K562 treated with DMSO at 1 percent for 24 hours (cell line): ENCODE data around the gene ZBTB3. TPM values are rescaled to one million over a fixed set of nuclear protein-coding genes. Genes with fewer than 3 reads are reported as not detected.

ENCODE experiments used
- total RNA-seq: library from RNA; unstranded; fragments of 300-600 nt; gene quantifications from 2 replicates; pipeline ENCODE4 v1.2.3, GENCODE V29; 2022; ENCODE audit warnings: low read depth; ENCODE audit not compliant: insufficient read depth

The ZBTB3 gene
- total RNA-seq = 3.9 and 4.2 TPM in 2 replicates

DNA sequence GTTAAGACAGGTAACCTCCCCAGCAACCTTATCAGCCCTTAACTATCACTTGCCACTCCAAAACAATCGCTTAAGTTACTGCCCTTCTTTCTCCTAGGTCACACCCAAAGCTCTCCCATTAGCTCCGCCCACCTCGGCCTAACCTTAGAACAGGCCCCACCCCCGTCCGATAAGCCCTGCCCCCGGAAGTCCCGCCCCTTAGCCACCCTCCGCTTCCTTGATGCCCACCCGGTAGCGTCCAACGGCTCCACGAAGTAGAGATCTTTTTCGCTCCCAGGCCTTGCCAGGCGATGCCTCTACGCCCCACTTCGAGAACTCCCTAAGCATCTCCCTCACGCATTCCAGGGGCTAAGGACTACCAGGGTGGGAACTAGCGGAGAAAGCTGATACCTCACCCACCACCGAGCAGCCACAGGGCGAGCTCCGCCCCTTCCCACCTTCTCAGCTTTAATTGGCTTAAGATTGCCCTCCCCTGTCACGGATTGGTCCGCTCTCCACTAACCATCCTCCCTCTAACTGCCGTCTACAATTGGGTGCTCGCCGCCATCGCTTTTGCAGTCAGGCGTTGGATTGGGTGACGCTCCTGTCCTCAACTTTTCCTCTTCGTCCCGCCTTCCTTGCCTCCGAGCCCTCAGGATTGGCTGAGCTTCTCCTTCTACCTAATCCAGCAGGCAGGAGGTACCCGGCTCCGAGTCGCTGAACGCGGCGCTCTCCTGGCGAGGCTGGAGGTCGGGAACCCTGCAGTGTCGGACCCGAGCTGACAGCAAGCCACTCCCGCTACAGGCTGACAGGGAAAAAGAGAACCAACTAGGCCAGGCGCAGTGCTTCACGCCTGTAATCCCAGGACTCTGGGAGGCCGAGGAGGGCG is at the start of gene ZBTB3:
Gene ZBTB3 (minus strand): TSS at position 425 of the 868 bp plus-strand sequence. CDS start 496 bp downstream, outside the sequence.

DNA sequence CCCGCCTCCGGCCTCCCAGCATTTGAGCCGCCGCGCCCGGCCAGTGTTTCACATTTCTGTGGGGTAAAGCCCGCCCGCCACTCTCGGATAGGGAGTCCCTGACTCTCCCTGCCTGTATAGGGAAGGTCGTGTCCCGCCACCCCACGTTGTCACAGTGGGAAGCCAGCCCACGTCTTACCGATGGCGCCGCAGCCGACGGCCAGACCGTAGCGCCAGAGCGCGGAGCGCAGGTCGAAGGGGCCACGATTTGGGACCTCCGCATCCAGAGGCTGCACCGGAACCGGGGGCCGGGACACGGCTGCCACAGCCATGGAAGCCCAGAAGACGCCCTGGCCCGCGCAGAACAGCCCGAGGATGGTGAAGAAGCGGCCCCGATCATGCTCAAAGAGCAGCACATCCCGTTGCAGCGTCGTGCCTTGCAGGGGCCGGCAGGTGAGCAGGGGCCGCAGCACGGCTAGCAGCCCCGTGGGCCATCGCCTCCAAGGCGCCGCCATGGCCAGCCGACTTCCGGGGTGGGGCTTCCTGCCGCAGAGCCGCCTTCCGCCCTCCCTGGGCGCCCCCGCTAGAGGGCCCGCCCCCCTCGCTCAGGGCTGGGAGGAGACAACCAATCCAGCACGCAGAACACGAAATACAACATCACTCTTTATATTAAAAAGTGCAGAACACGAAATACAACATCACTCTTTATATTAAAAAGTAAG is 37.7 kb upstream of the ZBTB3 start, which contains the start of gene TMEM223:
Gene TMEM223 (minus strand): TSS at position 506 of the 701 bp plus-strand sequence. CDS start 12 bp downstream, at position 494.

DNA sequence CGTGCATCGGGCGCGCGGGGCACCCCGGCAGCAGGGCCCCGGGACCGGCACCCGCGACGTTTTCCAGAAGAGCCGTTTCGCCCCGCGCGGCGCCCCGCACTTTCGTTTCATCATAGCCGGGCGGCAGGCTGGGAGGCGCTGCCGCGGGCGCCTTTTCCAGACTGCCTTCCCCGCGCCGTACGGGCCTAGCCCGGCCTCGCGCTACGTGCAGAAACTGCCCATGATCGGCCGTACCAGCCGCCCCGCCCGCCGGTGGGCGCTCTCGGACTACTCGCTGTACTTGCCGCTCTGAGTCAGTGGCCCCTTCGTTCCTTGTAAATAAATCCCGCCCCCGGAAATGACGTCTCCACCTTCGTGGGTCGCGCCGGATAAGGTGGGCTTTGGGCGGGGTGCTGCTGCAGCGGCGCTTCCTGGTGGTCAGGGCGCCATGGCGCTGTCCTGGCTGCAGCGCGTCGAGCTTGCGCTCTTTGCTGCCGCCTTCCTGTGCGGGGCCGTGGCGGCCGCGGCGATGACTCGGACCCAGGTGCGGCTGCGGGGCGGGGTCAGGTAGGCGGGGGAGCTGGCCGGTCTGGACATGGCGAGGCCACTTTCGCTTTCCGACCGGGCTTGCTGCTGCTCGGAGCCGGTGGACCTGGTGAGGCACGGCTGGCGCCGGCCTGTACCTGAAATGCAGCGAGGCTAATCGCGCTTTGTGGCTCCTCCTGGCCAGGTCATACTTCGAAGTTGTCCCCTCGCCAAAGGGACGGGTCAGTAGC is 33.2 kb upstream of the ZBTB3 start, which contains the start of gene TMEM179B:
Gene TMEM179B (plus strand): TSS at position 398 of the 755 bp plus-strand sequence. CDS start 30 bp downstream, at position 428.

DNA sequence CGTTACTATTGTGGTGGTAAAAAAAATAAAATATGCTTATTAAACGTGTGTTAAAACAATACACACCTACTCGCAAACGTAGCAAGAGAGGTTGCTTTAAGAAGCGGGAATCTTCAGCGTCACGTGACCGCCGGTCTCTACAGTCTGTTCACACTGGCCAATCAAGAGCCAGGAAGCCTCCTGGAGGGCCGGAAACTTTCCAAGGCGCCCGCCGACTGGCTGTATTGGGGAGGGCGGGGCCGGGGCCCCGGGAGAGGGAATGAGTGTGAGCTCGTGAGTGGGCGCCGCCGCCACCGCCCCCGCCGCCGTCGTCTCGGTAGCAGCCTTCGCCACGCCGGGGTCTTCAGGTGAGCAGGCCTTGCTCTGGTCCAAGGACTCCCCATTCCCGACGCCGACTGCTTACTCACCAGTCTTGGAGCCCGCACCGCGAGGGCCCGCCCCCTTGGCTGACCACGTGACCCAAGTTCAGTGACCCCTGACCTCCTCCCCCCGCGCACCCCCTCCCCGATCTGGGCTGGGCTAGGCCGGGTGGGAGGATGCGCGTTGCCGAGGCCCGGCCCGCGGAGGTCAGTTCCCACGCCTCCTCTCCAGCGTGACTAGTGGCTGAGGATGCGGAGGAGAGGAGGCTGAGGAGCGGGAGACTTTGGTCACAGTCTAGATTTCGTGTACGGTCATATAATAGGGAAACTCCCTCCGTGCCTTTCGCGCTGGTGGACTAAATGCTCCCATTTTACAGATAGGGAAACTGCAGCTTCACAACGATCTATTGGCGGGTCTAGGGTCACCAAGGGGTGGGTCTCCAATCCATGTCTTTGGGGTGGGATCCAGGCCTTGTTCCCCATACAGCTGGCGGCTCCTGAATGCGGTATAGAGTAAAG is 17.4 kb upstream of the ZBTB3 start, which contains the start of gene TAF6L:
Gene TAF6L (plus strand): TSS at position 253 of the 878 bp plus-strand sequence. CDS start 4,388 bp downstream, outside the sequence.

DNA sequence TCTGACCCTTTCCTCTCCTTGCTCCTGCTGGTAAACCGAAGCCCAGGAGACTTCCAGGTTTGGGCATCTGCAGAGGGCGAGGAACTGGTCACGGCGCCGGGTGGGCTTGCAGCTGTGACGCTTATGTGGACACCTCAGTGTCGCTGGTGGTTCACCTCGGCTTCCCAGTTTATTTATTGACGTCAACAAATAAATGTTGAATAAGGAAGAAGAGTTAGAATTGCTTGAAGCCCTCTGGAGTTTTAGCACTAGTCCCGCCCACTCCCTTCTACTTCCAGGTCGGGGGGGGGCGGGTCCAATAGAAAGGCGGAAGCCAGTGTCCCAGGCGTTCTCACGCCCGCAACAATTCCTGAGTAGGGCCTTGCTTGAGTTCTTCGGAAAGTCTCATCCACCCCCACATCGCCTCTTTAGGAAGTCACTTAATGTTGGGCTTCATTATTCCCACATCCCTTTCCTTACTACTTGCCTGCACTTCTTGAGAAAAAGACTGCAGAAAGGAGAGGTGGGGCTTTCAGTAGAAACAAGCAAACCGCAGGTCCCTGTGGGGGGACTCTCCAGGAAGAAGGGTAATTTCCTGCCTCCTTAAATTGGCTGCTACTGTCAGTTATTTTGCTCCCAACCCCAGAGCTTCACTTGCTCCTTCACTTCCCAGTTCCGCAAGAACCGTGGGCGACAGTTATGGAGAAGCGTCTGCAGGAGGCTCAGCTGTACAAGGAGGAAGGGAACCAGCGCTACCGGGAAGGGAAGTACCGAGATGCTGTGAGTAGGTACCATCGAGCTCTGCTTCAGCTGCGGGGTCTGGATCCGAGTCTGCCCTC is 25.6 kb downstream of the ZBTB3 start, which contains the start of gene TTC9C:
Gene TTC9C (plus strand): TSS at position 316 of the 818 bp plus-strand sequence. CDS start 363 bp downstream, at position 679.

DNA sequence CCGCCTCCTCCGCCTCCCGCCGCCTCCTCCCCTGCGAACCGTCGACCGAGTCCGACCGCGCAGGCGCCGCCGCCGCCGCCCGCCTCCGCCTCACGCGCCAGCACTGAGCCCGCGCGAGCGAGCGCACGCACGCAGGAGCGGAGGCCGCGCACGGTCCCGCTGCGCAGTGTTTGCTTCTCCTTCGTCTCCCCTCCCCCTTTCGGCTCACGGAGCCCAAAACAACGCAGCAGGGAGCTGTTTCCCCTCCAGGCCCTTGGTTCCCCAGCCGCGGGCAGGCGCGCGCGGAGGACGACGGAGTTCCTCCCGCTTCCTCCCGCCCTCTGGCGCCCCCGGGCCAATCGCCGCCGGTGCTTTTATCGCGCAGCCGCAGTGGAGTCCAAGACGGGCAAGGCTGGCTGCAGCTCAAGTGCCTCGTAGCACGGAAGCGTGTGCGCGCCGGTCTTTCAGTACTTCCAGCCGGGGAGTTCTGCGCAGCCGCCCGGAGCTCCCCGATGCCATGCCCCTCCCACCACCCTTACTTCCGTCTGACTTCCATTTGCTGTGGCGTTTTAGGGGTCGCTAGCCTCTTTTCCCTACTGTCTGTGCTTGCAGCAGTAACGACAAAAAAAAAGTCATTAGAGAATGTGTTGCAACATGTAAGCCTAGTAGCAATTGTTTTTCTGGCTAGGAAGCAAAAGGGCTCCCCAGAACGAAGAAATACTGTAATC is 26.6 kb downstream of the ZBTB3 start, which contains the start of gene HNRNPUL2:
Gene HNRNPUL2 (minus strand): TSS at position 293 of the 707 bp plus-strand sequence. CDS start 301 bp downstream, outside the sequence.

DNA sequence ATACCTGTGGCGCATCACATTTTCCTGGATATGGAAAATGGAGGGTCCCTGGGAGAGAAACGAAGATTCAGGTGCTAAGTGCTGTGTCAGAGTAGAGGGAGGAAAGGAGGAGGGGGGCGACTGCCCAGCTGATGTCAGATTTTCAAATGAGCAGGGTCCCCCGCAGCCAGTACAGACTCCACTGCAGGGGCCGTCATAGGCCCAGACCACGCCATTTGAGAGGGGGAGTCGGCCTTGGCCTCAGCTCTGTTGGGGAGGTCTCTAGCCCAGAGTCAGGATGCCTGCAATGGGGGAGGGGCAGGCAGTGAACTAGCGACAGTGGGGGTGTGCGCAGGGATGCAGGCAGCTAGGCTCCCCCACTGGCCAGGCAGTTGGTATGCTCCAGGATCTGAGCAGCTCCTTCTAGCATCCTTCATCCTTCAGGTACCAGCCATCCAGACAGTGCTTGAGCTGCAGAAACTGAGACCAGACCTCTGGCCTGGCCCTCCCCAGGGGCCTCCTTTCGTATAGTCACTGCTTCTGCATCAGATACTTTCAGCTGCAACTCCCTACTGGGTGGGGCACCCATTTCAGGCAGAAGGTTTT is 46.6 kb downstream of the ZBTB3 start, which contains the start of the genes BSCL2 and GNG3:
Gene BSCL2 (minus strand): TSS at position 148 of the 585 bp plus-strand sequence. CDS start 229 bp downstream, outside the sequence.
Gene GNG3 (plus strand): TSS at position 400 of the 585 bp plus-strand sequence. CDS start 620 bp downstream, outside the sequence.

Other genes with a start within 250 kb of the ZBTB3 start
- gene AHNAK, start 207.4 kb downstream of the ZBTB3 start, total RNA-seq = 22.4 and 23.6 TPM in 2 replicates
- 3,596 and 3,725 TPM in 2 replicates for gene EEF1G, start 180.3 kb downstream of the ZBTB3 start, total RNA-seq
- 29.6 and 30.9 TPM in 2 replicates for gene TUT1, start 162.6 kb downstream of the ZBTB3 start, total RNA-seq
- gene MTA2, start 152.3 kb downstream of the ZBTB3 start, total RNA-seq = 101 and 103 TPM in 2 replicates
- 33.2 and 34.6 TPM in 2 replicates for gene EML3, start 141.4 kb downstream of the ZBTB3 start, total RNA-seq
- gene ROM1, start 140.9 kb downstream of the ZBTB3 start, total RNA-seq = 1.3 and 1.7 TPM in 2 replicates
- gene B3GAT3, start 132.2 kb downstream of the ZBTB3 start, total RNA-seq = 118 TPM in 2 replicates
- 290 and 292 TPM in 2 replicates for gene GANAB, start 107.5 kb downstream of the ZBTB3 start, total RNA-seq
- 44.5 and 48.9 TPM in 2 replicates for gene INTS5, start 100.9 kb downstream of the ZBTB3 start, total RNA-seq
- 127 and 134 TPM in 2 replicates for gene C11orf98, start 89.0 kb downstream of the ZBTB3 start, total RNA-seq
- 26.4 and 27.9 TPM in 2 replicates for gene CSKMT, start 88.8 kb downstream of the ZBTB3 start, total RNA-seq
- 24.1 and 25.0 TPM in 2 replicates for gene UQCC3, start 82.5 kb downstream of the ZBTB3 start, total RNA-seq
- gene LBHD1, start 81.9 kb downstream of the ZBTB3 start, total RNA-seq = 5.9 and 7.1 TPM in 2 replicates
- gene UBXN1, start 75.1 kb downstream of the ZBTB3 start, total RNA-seq = 259 and 275 TPM in 2 replicates
- 0.22 TPM in 1 of 2 replicates, not detected in the other for gene LRRN4CL, start 64.6 kb downstream of the ZBTB3 start, total RNA-seq
- 49.7 and 57.8 TPM in 2 replicates for gene BSCL2, start 46.7 kb downstream of the ZBTB3 start, total RNA-seq
- gene GNG3, start 46.5 kb downstream of the ZBTB3 start, total RNA-seq = 0.44 TPM in 1 of 2 replicates, not detected in the other
- 30.7 and 35.4 TPM in 2 replicates for gene HNRNPUL2, start 26.7 kb downstream of the ZBTB3 start, total RNA-seq
- gene TTC9C, start 25.7 kb downstream of the ZBTB3 start, total RNA-seq = 53.1 and 59.6 TPM in 2 replicates
- gene POLR2G, start 7.4 kb upstream of the ZBTB3 start, total RNA-seq = 133 and 165 TPM in 2 replicates
- 37.5 and 47.4 TPM in 2 replicates for gene TAF6L, start 17.2 kb upstream of the ZBTB3 start, total RNA-seq
- 51.3 and 52.2 TPM in 2 replicates for gene TMEM179B, start 33.2 kb upstream of the ZBTB3 start, total RNA-seq
- 22.4 and 24.5 TPM in 2 replicates for gene TMEM223, start 37.8 kb upstream of the ZBTB3 start, total RNA-seq
- gene NXF1, start 51.3 kb upstream of the ZBTB3 start, total RNA-seq = 73.6 and 82.9 TPM in 2 replicates
- 88.1 and 93.6 TPM in 2 replicates for gene STX5, start 77.9 kb upstream of the ZBTB3 start, total RNA-seq
- gene TEX54, start 78.7 kb upstream of the ZBTB3 start, total RNA-seq = 4.1 TPM in 1 of 2 replicates, not detected in the other
- gene WDR74, start 85.4 kb upstream of the ZBTB3 start, total RNA-seq = 53.8 and 55.3 TPM in 2 replicates
- 456 and 459 TPM in 2 replicates for gene SLC3A2, start 126.7 kb upstream of the ZBTB3 start, total RNA-seq
- not detected in 2 replicates for gene CHRM1, start 167.2 kb upstream of the ZBTB3 start, total RNA-seq
- gene SLC22A6, start 230.8 kb upstream of the ZBTB3 start, total RNA-seq = not detected in 2 replicates